Subcutaneous abdominal adipose tissue (tissue), 5 donors: ENCODE measurements around the gene SLC26A4.
A peak's percentile ranks its signal among the peaks of the same experiment; 100 is the strongest.

Source experiments
- H3K27ac ChIP-seq: one replicate; pipeline ENCODE4 v1.7.0; 2013; ENCODE audit warnings: low read depth, mild to moderate bottlenecking, inconsistent platforms, low read length, moderate library complexity
- H3K27me3 ChIP-seq, 5 donors: one replicate each; pipeline ENCODE4 v1.7.0; 2013; ENCODE audit warnings: low read length in 5 of 5, inconsistent platforms in 1 of 5; ENCODE audit not compliant: control insufficient read depth in 5 of 5, insufficient read depth in 4 of 5
- H3K36me3 ChIP-seq, 5 donors: one replicate each; pipeline ENCODE4 v1.7.0; 2013; ENCODE audit warnings: low read length in 5 of 5; ENCODE audit not compliant: control insufficient read depth in 5 of 5, insufficient read depth in 5 of 5
- H3K4me1 ChIP-seq, 5 donors: one replicate each; pipeline ENCODE4 v1.7.0; 2013; ENCODE audit warnings: low read length in 5 of 5, mild to moderate bottlenecking in 3 of 5, moderate library complexity in 1 of 5; ENCODE audit not compliant: control insufficient read depth in 5 of 5, insufficient read depth in 5 of 5
- H3K4me3 ChIP-seq, 5 donors: one replicate each; pipeline ENCODE4 v1.7.0; 2013; ENCODE audit warnings: low read length in 5 of 5, low read depth in 1 of 5
- H3K9ac ChIP-seq, 5 donors: one replicate each; pipeline ENCODE4 v1.7.0; 2013; ENCODE audit warnings: low read length in 5 of 5, mild to moderate bottlenecking in 4 of 5, moderate library complexity in 3 of 5
- H3K9me3 ChIP-seq, 5 donors: one replicate each; pipeline ENCODE4 v1.7.0; 2013; ENCODE audit warnings: low read length in 5 of 5; ENCODE audit not compliant: control insufficient read depth in 5 of 5
- donor health status: healthy.
- donor health status: healthy.
- donor health status: healthy.
- donor health status: healthy.
- donor health status: healthy.

SLC26A4 gene

GRCh38 chr7:107728276-107728675, 67.6 kb downstream of the SLC26A4 start:
- no peaks in the 10 kb centered on the region for H3K4me1 ChIP-seq

GRCh38 chr7:107742678-107743566, 82.3 kb downstream of the SLC26A4 start:
- Histone ChIP-seq H3K9me3 (no peaks in the 10 kb centered on the region), H3K27me3 (no peaks in the 10 kb centered on the region), H3K9ac (peak overlapping the region; percentile 54 to 99 (median 89)), H3K36me3 (no peaks in the 10 kb centered on the region), H3K27ac (peak overlapping the region; percentile 95), H3K4me1 (peaks cover 7 to 30% (median 27%) of the 10 kb centered on the region in 5 donors), H3K4me3 (peak overlapping the region; percentile 73 to 99 (median 99))

More at GRCh38 chr7:107728276-107728675, 67.6 kb downstream of the SLC26A4 start:
- no peaks in the 10 kb centered on the region for H3K36me3 ChIP-seq
- no peak overlapping the region for H3K9ac ChIP-seq
- peaks cover 0 to 6% (median 0%) of the 10 kb centered on the region in 5 donors for H3K27me3 ChIP-seq
- H3K4me3 ChIP-seq, result no peak overlapping the region
- no peak overlapping the region for H3K27ac ChIP-seq
- H3K9me3 ChIP-seq, result no peaks in the 10 kb centered on the region

GRCh38 chr7:107743567-107744344, 83.1 kb downstream of the SLC26A4 start, which contains the start of gene CBLL1:
TSS of gene CBLL1 (plus strand) at chr7:107744142. CDS start at chr7:107744164, 22 bp downstream.
- Histone ChIP-seq H3K36me3 (peaks cover 0 to under 1% (median under 1%) of the 10 kb centered on the region in 5 donors), H3K27me3 (no peaks in the 10 kb centered on the region), H3K9ac (peak within 1 kb of the TSS; percentile 87 to 99 (median 98)), H3K27ac (peak within 1 kb of the TSS; percentile 95), H3K4me3 (peak within 1 kb of the TSS; percentile 95 to 99 (median 99)), H3K4me1 (peaks cover 7 to 30% (median 27%) of the 10 kb centered on the region in 5 donors), H3K9me3 (no peaks in the 10 kb centered on the region)

- Histone ChIP-seq H3K4me1 (peaks cover 7 to 30% (median 27%) of the 10 kb centered on the region in 5 donors), H3K27me3 (no peaks in the 10 kb centered on the region), H3K9ac (peak overlapping the region; percentile 87 to 99 (median 98)), H3K9me3 (no peaks in the 10 kb centered on the region), H3K36me3 (peaks cover 0 to 7% (median 4%) of the 10 kb centered on the region in 5 donors), H3K27ac (peak overlapping the region; percentile 95), H3K4me3 (peak overlapping the region; percentile 94 to 99 (median 99))
Observed at GRCh38 chr7:107744345-107744750, 83.7 kb downstream of the SLC26A4 start.

GRCh38 chr7:107746006-107746405, 85.4 kb downstream of the SLC26A4 start:
- peak overlapping the region in 2 of 5 donors; percentile 53 to 99 for H3K9ac ChIP-seq
- no peak overlapping the region for H3K27ac ChIP-seq
- peaks cover 7 to 30% (median 27%) of the 10 kb centered on the region in 5 donors for H3K4me1 ChIP-seq
- H3K36me3 ChIP-seq, result peaks cover 5 to 20% (median 10%) of the 10 kb centered on the region in 5 donors
- no peaks in the 10 kb centered on the region for H3K9me3 ChIP-seq
- no peak overlapping the region for H3K4me3 ChIP-seq
- H3K27me3 ChIP-seq, result no peaks in the 10 kb centered on the region

GRCh38 chr7:107751113-107751512, 90.5 kb downstream of the SLC26A4 start:
- peaks cover 30 to 51% (median 41%) of the 10 kb centered on the region in 5 donors for H3K36me3 ChIP-seq
- H3K4me3 ChIP-seq, result no peak overlapping the region
- H3K27ac ChIP-seq, result no peak overlapping the region
- no peaks in the 10 kb centered on the region for H3K9me3 ChIP-seq
- H3K9ac ChIP-seq, result no peak overlapping the region
- no peaks in the 10 kb centered on the region for H3K27me3 ChIP-seq
- peaks cover 0 to 4% (median 2%) of the 10 kb centered on the region in 5 donors for H3K4me1 ChIP-seq

- H3K27ac ChIP-seq, result no peak overlapping the region
- H3K4me3 ChIP-seq, result no peak overlapping the region
- H3K9ac ChIP-seq, result no peak overlapping the region
- H3K9me3 ChIP-seq, result no peaks in the 10 kb centered on the region
- no peaks in the 10 kb centered on the region for H3K4me1 ChIP-seq
- no peaks in the 10 kb centered on the region for H3K27me3 ChIP-seq
- peaks cover 54 to 73% (median 62%) of the 10 kb centered on the region in 5 donors for H3K36me3 ChIP-seq
Observed at GRCh38 chr7:107754642-107755041, 94.0 kb downstream of the SLC26A4 start.

GRCh38 chr7:107758667-107759066, 98.0 kb downstream of the SLC26A4 start:
- Histone ChIP-seq H3K27ac (no peak overlapping the region), H3K9me3 (no peaks in the 10 kb centered on the region), H3K36me3 (peaks cover 35 to 59% (median 52%) of the 10 kb centered on the region in 5 donors), H3K4me3 (no peak overlapping the region), H3K4me1 (no peaks in the 10 kb centered on the region), H3K27me3 (no peaks in the 10 kb centered on the region), H3K9ac (no peak overlapping the region)

GRCh38 chr7:107767391-107767790, 106.8 kb downstream of the SLC26A4 start:
- H3K27me3 ChIP-seq, result no peaks in the 10 kb centered on the region
- H3K4me3 ChIP-seq, result no peak overlapping the region
- H3K9ac ChIP-seq, result no peak overlapping the region
- H3K27ac ChIP-seq, result no peak overlapping the region
- H3K4me1 ChIP-seq, result no peaks in the 10 kb centered on the region
- no peaks in the 10 kb centered on the region for H3K9me3 ChIP-seq
- no peaks in the 10 kb centered on the region for H3K36me3 ChIP-seq
